Transverse colon (tissue), 4 donors: ENCODE data around the gene NKPD1.

Source experiments
- CTCF ChIP-seq, 5 experiments: fragments of 200-600 bp in 3 of 5; fragments of 450-650 bp in 2 of 5; sonication (generic) in 3 of 5; IDR thresholded peaks; 1 replicate in 2 of 5; 2 replicates in 3 of 5; pipeline ENCODE4 v1.5.1; 2016 to 2017; ENCODE audit warnings: antibody characterized with exemption in 5 of 5, inconsistent platforms in 3 of 5, mild to moderate bottlenecking in 2 of 5, moderate library complexity in 1 of 5
- POLR2AphosphoS5 ChIP-seq, 3 donors: sonication (generic); formaldehyde crosslinking; IDR thresholded peaks; one replicate each; pipeline ENCODE4 v1.6.1; 2016; ENCODE audit warnings: antibody characterized with exemption in 3 of 3

DNA sequence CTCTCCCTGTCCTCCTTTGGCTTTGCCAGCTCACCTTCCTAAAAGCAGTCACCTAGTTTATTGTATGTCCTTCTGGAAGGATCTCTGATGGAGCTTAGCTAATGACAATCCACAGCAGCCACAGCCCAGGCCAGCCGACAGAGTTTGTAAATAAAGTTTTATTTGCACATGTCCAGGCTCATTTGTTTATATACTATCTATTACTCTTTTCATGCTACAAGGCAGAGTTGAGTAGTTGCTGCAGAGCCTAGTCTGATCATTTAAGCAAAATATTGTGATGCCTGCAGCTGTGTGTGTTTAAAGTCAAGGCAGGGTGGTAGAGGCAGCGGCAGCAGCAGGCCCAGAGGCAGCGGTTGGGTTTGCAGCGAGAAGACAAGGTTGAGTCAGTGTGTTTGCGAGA lies 32.6 kb downstream of the NKPD1 start:
- TF ChIP-seq CTCF (IDR thresholded peaks at IDR 0.05) (no peak), POLR2AphosphoS5 (IDR thresholded peaks at IDR 0.05) (no peak)
